ENCODE data around the gene EPB41L2. TPM values are rescaled to one million over a fixed set of nuclear protein-coding genes. Genes with fewer than 3 reads are reported as not detected.
A peak's percentile ranks its signal among the peaks of the same experiment; 100 is the strongest.

EPB41L2 gene
- total RNA-seq, 1 donor: 47.4 TPM

GRCh38 chr6:130890521-130890971, 172.5 kb downstream of the EPB41L2 start:
- no peak for TF ChIP-seq CTCF (IDR thresholded peaks at IDR 0.05; ENCODE audit: extremely low read depth, low read depth, low read length)
- H2AFZ ChIP-seq (ENCODE audit: low read length): no peak overlapping the region
- peaks cover 10% of the 10 kb centered on the region for H3K4me1 ChIP-seq (ENCODE audit: insufficient read depth, low read length)
- H4K20me1 ChIP-seq (ENCODE audit: insufficient read depth, low read length): no peaks in the 10 kb centered on the region
- H3K79me2 ChIP-seq (ENCODE audit: insufficient read depth, low read length): no peaks in the 10 kb centered on the region
- H3K36me3 ChIP-seq (ENCODE audit: insufficient read depth, low read length): peaks cover 10% of the 10 kb centered on the region
- H3K27me3 ChIP-seq (ENCODE audit: insufficient read depth, low read length): no peaks in the 10 kb centered on the region
- peak; percentile 64 for DNase-seq (ENCODE audit: insufficient read length, low spot score, missing footprints)
- H3K27ac ChIP-seq (ENCODE audit: low read depth, low read length): peak overlapping the region; percentile 29
- H3K9me3 ChIP-seq (ENCODE audit: low read depth, low read length): no peaks in the 10 kb centered on the region
- H3K4me2 ChIP-seq (ENCODE audit: insufficient read depth, low read length): no peak overlapping the region
- H3K4me3 ChIP-seq (ENCODE audit: insufficient read depth, low read length): no peak overlapping the region

GRCh38 chr6:130889423-130889822, 173.6 kb downstream of the EPB41L2 start:
- H3K4me2 ChIP-seq (ENCODE audit: insufficient read depth, low read length): no peak overlapping the region
- H3K9me3 ChIP-seq (ENCODE audit: low read depth, low read length): no peaks in the 10 kb centered on the region
- no peak for DNase-seq (ENCODE audit: insufficient read length, low spot score, missing footprints)

GRCh38 chr6:130888246-130888645, 174.8 kb downstream of the EPB41L2 start:
- H3K9me3 ChIP-seq (ENCODE audit: low read depth, low read length): no peaks in the 10 kb centered on the region
- DNase-seq (ENCODE audit: insufficient read length, low spot score, missing footprints): peak; percentile 44
- H4K20me1 ChIP-seq (ENCODE audit: insufficient read depth, low read length): no peaks in the 10 kb centered on the region
- no peak overlapping the region for H2AFZ ChIP-seq (ENCODE audit: low read length)
- H3K4me1 ChIP-seq (ENCODE audit: insufficient read depth, low read length): peaks cover 10% of the 10 kb centered on the region
- H3K27me3 ChIP-seq (ENCODE audit: insufficient read depth, low read length): no peaks in the 10 kb centered on the region
- H3K27ac ChIP-seq (ENCODE audit: low read depth, low read length): no peak overlapping the region
- no peak for TF ChIP-seq CTCF (IDR thresholded peaks at IDR 0.05; ENCODE audit: extremely low read depth, low read depth, low read length)
- no peak overlapping the region for H3K4me3 ChIP-seq (ENCODE audit: insufficient read depth, low read length)
- H3K4me2 ChIP-seq (ENCODE audit: insufficient read depth, low read length): no peak overlapping the region
- peaks cover 11% of the 10 kb centered on the region for H3K36me3 ChIP-seq (ENCODE audit: insufficient read depth, low read length)
- H3K79me2 ChIP-seq (ENCODE audit: insufficient read depth, low read length): no peaks in the 10 kb centered on the region

More at GRCh38 chr6:130889423-130889822, 173.6 kb downstream of the EPB41L2 start:
- Histone ChIP-seq H3K4me1 (ENCODE audit: insufficient read depth, low read length) (peaks cover 10% of the 10 kb centered on the region), H2AFZ (ENCODE audit: low read length) (no peak overlapping the region), H3K27me3 (ENCODE audit: insufficient read depth, low read length) (no peaks in the 10 kb centered on the region), H3K27ac (ENCODE audit: low read depth, low read length) (no peak overlapping the region), H4K20me1 (ENCODE audit: insufficient read depth, low read length) (no peaks in the 10 kb centered on the region), H3K36me3 (ENCODE audit: insufficient read depth, low read length) (peaks cover 12% of the 10 kb centered on the region), H3K79me2 (ENCODE audit: insufficient read depth, low read length) (no peaks in the 10 kb centered on the region), H3K4me3 (ENCODE audit: insufficient read depth, low read length) (no peak overlapping the region)
- no peak for TF ChIP-seq CTCF (IDR thresholded peaks at IDR 0.05; ENCODE audit: extremely low read depth, low read depth, low read length)

- Histone ChIP-seq H3K9me3 (ENCODE audit: low read depth, low read length) (no peaks in the 10 kb centered on the region), H4K20me1 (ENCODE audit: insufficient read depth, low read length) (no peaks in the 10 kb centered on the region), H3K4me2 (ENCODE audit: insufficient read depth, low read length) (no peak overlapping the region), H3K4me1 (ENCODE audit: insufficient read depth, low read length) (peaks cover 10% of the 10 kb centered on the region), H3K36me3 (ENCODE audit: insufficient read depth, low read length) (peaks cover 11% of the 10 kb centered on the region), H3K27ac (ENCODE audit: low read depth, low read length) (no peak overlapping the region), H2AFZ (ENCODE audit: low read length) (no peak overlapping the region), H3K4me3 (ENCODE audit: insufficient read depth, low read length) (no peak overlapping the region), H3K79me2 (ENCODE audit: insufficient read depth, low read length) (no peaks in the 10 kb centered on the region), H3K27me3 (ENCODE audit: insufficient read depth, low read length) (no peaks in the 10 kb centered on the region)
- no peak for TF ChIP-seq CTCF (IDR thresholded peaks at IDR 0.05; ENCODE audit: extremely low read depth, low read depth, low read length)
- no peak for DNase-seq (ENCODE audit: insufficient read length, low spot score, missing footprints)
Measured at GRCh38 chr6:130886966-130887365, 176.1 kb downstream of the EPB41L2 start.

Data from osteoblast (primary cell).